ENCODE data around the gene CDC42EP3.

CDC42EP3 gene

DNA sequence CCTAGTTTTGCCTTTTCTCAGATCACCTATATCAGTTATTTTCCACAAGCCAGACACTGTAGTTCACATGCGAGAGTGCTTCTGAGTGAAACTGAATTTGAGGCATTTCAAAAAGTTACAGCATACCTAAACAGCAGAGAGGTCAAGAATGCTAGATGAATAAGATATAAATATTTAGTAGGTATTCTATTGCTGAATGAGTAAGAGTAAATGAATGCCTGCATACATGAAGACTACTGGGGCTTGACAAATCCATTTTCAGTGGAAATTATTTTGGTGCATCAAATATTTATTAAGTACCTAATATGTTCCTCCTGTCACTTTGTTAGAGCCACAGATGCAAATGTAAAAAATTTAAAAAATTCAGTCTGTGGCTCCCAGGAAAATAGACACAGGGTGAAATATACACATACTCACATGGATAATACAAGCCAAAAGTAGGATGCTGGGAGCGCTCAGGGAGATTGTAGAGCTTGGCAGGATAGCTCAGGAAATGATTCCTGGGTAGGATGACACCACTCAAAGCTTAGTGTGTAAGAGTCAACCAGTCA is 27.6 kb upstream of the CDC42EP3 start:
- no peak for DNase-seq (ENCODE audit: extremely low spot score)
- ChIA-PET POLR2A (no interaction called here), CTCF (no interaction called here)
- TF ChIP-seq, protein P1, sequence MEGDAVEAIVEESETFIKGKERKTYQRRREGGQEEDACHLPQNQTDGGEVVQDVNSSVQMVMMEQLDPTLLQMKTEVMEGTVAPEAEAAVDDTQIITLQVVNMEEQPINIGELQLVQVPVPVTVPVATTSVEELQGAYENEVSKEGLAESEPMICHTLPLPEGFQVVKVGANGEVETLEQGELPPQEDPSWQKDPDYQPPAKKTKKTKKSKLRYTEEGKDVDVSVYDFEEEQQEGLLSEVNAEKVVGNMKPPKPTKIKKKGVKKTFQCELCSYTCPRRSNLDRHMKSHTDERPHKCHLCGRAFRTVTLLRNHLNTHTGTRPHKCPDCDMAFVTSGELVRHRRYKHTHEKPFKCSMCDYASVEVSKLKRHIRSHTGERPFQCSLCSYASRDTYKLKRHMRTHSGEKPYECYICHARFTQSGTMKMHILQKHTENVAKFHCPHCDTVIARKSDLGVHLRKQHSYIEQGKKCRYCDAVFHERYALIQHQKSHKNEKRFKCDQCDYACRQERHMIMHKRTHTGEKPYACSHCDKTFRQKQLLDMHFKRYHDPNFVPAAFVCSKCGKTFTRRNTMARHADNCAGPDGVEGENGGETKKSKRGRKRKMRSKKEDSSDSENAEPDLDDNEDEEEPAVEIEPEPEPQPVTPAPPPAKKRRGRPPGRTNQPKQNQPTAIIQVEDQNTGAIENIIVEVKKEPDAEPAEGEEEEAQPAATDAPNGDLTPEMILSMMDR (IDR thresholded peaks at IDR 0.05; ENCODE audit: control extremely low read depth, extremely low read depth, low read depth, missing control alignments), result no peak

DNA sequence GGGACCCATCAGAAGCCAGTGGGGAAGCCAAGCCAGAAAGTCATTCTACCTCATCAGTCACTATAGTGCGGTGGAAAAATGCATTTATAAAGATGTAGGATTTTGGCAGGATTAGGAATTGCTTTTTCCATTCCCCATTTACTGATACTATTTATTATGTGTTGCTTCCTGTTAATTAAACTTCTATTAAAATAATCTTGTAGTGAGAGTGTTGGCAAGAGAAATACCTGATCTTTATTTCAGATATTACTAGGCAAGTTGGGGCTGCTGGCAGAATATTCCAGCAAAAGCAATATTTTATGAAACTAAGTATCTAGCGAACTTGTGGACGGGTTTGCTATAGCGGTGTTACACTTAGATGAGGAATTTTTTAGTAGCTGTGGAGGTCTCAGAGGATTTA is 23.9 kb upstream of the CDC42EP3 start:
- ChIA-PET CTCF (no interaction called here), POLR2A (no interaction called here)
- TF ChIP-seq, protein P1 (IDR thresholded peaks at IDR 0.05; ENCODE audit: control extremely low read depth, extremely low read depth, low read depth, missing control alignments), result no peak
- DNase-seq (ENCODE audit: extremely low spot score), result no peak

DNA sequence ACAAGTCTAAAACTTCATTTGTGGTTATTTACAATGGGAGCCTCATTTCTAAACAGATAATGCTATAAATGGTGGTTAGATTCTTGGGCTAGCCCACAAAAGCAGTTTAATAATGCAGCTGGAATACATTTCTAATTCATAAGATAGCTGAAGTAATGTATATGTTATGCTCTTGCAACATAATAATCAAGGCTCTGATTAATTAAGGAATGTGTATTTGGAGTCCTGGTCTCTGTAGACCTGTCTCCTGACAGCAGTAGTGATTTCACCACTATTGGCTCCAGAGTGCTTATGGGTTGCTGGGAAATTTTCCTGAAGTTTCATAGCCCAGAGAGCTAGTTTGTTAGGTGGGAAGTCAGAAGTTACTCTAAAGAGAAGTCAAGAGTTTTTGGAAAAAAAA is 21.3 kb upstream of the CDC42EP3 start:
- TF ChIP-seq, protein P1 (IDR thresholded peaks at IDR 0.05; ENCODE audit: control extremely low read depth, extremely low read depth, low read depth, missing control alignments), result no peak
- ChIA-PET POLR2A (no interaction called here), CTCF (interaction anchor here (0.7 to 0.9 kb wide), 2 partner anchors 9 to 14 kb away, joined by 3 read pairs; no protein-coding TSS in a partner anchor)
- no peak for DNase-seq (ENCODE audit: extremely low spot score)

DNA sequence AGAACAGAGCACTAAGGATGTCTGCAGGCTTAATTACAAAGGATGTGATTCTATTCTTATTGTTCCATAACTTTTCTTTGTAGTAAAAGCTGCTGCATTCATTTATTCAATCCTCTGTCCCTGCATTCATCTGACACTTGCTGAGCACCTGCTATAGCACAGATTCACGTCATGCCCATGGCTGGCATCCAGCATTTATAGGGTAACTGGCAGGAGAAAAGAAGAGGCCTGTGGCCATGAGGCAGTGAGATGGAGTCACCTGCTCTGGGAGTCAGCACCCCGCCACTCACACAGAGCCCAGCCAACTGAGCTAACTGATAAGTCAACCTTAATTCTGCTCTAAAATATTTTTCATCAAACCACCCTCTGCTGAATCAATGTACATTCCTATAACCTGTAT is 18.3 kb upstream of the CDC42EP3 start:
- ChIA-PET POLR2A (no interaction called here), CTCF (no interaction called here)

DNA sequence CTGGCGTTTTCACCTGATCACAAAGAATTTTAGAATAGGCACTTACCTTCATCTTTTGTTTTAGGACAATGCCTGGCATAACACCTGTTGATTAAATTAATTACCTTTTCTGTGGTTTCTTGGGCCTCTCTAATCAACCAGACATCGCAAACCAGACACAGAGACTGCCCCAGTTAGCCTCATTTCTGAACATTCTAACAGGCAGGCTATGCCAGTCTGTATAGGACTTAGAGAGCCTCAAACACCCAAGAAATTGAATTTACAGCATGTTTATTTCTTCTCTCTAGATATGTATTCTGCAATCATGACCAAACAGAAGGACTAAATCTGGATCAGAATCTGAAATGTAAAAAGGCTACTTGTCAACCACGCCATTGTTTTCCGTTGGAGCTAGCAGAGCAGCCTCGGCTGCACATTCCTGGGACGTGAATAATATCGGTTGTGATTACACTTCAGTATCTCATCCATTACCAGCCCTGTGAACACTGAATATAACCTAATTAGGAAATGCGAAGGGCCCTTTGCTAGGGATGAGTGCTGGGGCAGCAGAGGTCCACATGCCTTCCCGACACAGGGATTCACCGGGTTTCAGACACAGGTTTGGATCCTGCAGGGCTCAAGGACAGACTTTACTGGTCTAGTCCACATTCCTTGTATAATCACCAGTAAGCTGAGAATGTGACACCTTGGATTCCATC is 17.5 kb upstream of the CDC42EP3 start:
- ChIA-PET CTCF (no interaction called here), POLR2A (no interaction called here)
- no peak for DNase-seq (ENCODE audit: extremely low spot score)

More for the DNA sequence above, 18.3 kb upstream of the CDC42EP3 start:
- DNase-seq (ENCODE audit: extremely low spot score), result no peak
- TF ChIP-seq, protein P1 (IDR thresholded peaks at IDR 0.05; ENCODE audit: control extremely low read depth, extremely low read depth, low read depth, missing control alignments), result no peak

DNA sequence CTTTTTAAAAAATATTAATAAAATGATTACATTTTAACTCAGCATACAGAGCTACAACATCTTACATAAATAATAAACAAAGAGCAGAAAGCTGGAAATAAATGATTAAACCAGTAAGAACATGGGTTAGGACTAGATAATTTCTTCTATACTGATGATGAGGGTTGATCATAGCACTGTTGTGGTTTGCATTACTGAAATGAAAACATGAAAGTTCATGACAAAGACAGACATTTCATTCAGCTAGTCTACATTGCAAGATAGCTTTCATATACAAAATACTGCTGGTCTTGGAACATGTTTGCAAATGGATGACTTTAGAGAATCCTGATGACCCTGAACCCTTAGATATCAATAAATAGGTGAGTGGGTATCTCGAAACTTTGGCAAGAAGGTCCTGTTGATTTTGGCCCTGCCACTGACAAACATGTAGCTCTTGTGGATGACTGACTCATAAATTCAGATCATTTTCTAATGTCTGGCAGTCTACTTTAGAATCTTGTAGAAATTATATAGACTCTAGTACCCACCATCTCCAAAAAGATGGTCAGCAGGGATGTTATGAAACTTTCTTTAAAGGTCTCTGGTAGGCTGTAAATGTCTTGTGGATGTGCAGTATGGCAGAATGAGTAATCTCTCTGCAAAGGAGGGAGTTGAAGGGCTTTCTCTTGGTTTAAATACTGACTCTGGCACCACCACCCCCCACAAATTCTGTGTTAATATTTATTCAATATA is 15.5 kb upstream of the CDC42EP3 start:
- TF ChIP-seq, protein P1 (IDR thresholded peaks at IDR 0.05; ENCODE audit: control extremely low read depth, extremely low read depth, low read depth, missing control alignments), result no peak
- ChIA-PET CTCF (interaction anchor here (1.5 kb wide), 1 partner anchor 11 kb away, joined by 3 read pairs; no protein-coding TSS in a partner anchor), POLR2A (no interaction called here)
- no peak for DNase-seq (ENCODE audit: extremely low spot score)

More for the DNA sequence above, 17.5 kb upstream of the CDC42EP3 start:
- TF ChIP-seq, protein P1 (IDR thresholded peaks at IDR 0.05; ENCODE audit: control extremely low read depth, extremely low read depth, low read depth, missing control alignments), result no peak

Measured in GM10248 (cell line).